Right ventricle myocardium superior (tissue), 1 donor: ENCODE data around the gene TIMM23. TPM values are rescaled to one million over a fixed set of nuclear protein-coding genes. Genes with fewer than 3 reads are reported as not detected.
"Not testable (repeated sequence)": the region's sequence is repeated elsewhere in the genome, so short reads cannot be mapped to it uniquely, and the experiment has no call there.

Experiments
- ATAC-seq: fragments of 200-7000 bp; cut with Tn5 transposase; one replicate; pipeline ENCODE4 v1.9.1; 2020; ENCODE audit warnings: mild to moderate bottlenecking; ENCODE audit not compliant: poor library complexity
- DNase-seq: peaks from one replicate; pipeline ENCODE4 v3.0.0-alpha.2; 2020
- intact Hi-C: fragments of 100-400 bp; cut with DNase I; formaldehyde crosslinking; loops from one replicate; pipeline ENCODE4 v1.11.2; 2022
- total RNA-seq: library from RNA; stranded (reverse); fragmentation: NEBNext Ultra II Directional; extraction: Animal tissue kit (Norgen Biotek cat#: 25700); gene quantifications from one replicate; pipeline ENCODE4 v1.2.1, GENCODE V29; 2021
- donor health status: DM: no; HTN: yes; CAD: no; lungs with severe emphysema.

Gene TIMM23
- total RNA-seq, 1 donor from 2014 or later = 86.0 TPM

- ATAC-seq (no peak), DNase-seq (no peak)
- intact Hi-C loops = no loop called here
Measured at GRCh38 chr10:46035923-46036849, 63.9 kb downstream of the TIMM23 start.

- ATAC-seq (no peak), DNase-seq (no peak)
- intact Hi-C loops = no loop called here
Measured at GRCh38 chr10:46037107-46037825, 65.0 kb downstream of the TIMM23 start.

DNA sequence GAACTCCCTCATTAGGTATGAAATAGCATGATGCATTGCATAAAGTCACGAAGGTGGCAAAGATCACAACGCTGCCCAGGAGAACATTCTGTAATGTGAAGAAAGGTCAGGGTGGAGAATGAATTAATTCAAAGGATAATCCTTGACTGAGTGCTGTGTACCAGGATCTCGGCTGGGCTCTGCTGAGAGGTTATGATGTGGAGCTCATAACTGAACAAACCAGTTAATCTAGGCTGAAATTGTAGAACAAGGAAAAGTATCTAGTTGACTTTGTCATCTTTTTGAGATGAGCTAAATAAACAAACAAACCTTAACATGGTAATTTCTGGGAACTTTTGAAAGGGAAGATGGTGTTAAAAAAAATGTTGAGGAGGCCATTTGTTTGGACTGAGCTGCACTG lies 67.7 kb downstream of the TIMM23 start:
- intact Hi-C loops = no loop called here
- ATAC-seq (no peak), DNase-seq (no peak)

DNA sequence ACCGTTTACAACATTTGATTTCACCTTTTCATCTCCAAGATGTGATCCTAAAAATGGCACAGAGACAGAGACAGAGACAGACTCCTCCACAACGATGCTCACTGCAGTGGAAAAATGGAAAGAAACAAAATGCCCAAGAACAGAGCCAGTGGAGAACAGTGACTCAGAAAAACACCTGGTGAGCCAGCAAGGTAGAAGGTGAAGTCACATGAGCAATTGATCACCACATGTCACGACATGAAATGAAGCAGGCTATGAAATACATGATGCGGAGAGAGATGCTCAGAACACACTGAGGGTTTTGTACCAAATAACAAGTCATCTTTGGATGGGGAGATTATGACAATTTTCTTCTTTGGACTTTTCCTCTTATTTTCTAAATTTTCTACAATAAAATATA lies 70.2 kb downstream of the TIMM23 start:
- DNase-seq = no peak
- intact Hi-C loops = no loop called here

DNA sequence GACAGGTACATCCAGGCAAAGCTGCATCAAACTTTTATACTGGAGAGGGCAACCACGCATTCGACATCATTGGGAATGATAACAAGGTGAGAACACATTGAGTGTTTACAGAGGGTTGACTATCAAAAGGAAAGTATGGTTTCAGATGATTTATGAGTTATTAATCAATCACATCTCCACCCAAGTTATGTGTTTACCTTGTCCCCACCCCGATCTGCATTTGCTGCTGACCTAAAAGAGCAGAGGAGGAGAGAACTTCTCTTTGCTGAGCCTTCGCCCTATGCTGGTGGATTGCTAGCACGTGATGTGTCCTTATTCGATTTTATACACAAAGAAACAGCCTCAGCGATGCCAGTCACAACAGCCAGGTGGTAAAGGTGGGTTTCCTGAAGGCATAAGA lies 74.0 kb downstream of the TIMM23 start, which contains the start of gene MSMB:
TSS of gene MSMB (minus strand) at position 9 of the 400 bp plus-strand sequence. CDS start 32 bp downstream, outside the sequence.
- ATAC-seq (no peak), DNase-seq (no peak)
- intact Hi-C loops = no loop called here

More for the DNA sequence above, 70.2 kb downstream of the TIMM23 start:
- ATAC-seq = no peak

DNA sequence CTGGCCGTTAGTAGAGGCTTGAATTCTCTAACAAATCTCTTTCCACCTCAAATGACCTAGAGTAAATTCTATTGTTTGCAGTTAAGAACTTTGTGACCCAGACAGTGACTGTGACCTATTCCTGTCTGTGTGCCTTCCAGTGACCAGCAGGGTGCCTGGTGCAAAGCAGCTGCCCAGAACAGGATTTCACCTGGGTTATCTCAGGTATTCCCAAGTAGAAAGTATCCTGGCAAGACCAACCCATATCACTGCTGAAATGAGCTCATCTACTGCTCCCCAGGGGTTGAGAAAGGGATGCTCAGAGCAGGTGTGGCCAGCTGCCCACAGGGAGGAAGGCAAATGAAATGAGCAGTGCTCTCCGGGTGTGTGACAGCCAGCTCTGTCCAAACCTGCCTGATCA lies 75.9 kb downstream of the TIMM23 start:
- DNase-seq = no peak
- intact Hi-C loops = no loop called here
- ATAC-seq = no peak

GRCh38 chr10:46049497-46049831 lies 77.2 kb downstream of the TIMM23 start:
- intact Hi-C loops, ATAC-seq, DNase-seq: not testable (repeated sequence)

- DNase-seq (no peak), ATAC-seq (no peak)
- intact Hi-C loops = no loop called here
Measured at GRCh38 chr10:46050941-46051623, 78.8 kb downstream of the TIMM23 start.

DNA sequence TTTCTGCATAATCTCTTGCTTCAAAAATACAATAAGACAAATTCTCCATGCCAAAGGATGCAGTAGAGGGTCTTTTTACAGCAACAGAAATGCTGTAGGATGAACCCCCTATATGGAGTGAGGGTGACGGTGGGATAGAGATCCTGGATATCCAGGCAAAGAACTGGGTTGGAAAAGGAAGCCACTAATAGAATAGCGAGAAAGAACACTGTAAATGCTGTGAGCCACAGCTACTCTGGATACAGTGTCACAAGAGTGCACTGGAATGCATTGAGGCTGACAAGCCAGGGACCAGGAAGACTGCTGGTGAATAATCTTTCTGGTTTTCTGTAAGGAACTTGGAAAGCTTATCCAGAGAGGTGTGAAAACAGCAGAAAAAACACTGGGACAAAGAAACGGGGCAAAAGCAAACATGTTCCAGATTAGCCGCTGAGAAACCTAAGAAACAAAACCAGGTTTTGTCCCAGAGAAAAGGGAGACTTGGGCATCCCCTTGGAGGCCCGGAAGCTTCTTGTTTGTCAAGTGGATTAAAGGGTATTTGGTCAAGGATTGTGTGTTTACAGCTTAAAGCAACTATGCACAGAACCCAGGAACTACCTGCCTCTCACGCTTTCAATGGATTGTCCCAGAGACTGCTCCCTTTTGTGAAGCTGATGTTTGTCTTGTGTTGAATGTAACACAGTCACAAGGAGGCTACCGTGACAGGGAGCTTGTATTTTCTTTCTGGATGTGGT lies 79.9 kb downstream of the TIMM23 start:
- DNase-seq = no peak
- ATAC-seq = no peak
- intact Hi-C loops = no loop called here

DNA sequence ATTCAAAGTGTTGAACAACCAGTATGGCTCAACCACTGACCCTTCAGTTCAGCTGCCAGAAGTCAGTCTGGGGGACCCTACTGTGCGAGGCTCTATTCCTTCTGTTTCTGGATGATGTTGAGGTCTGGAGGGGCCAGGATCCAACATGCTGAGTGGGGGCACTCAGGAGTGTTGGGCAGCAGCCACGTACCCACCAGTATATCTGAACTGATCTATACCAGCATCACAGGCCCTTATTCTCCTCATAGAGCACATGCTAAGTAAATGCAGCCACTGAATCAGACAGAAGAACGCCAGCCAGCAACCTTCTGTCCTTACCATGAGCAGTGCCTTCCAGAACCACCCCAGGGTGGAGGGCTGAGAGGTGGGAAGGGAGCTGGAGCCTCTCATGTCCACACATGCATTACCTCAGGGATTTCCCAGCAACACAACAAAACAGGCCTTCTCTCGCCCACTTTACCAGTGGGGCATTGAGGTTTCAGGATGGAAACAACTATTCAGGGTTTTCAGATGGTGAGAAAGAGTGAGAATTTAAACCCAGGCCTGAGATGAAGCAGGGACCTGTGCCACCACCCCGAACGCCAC lies 80.6 kb downstream of the TIMM23 start:
- intact Hi-C loops = no loop called here
- DNase-seq (no peak), ATAC-seq (no peak)

Other genes with a start within 250 kb of the TIMM23 start
- gene WASHC2C, start 245.2 kb upstream of the TIMM23 start, total RNA-seq = 41.3 TPM
- 6.4 TPM for gene AGAP4, start 125.0 kb upstream of the TIMM23 start, total RNA-seq
- 282 TPM for gene NCOA4, start 58.1 kb downstream of the TIMM23 start, total RNA-seq
- not detected for gene MSMB, start 73.8 kb downstream of the TIMM23 start, total RNA-seq